H9 (cell line): ENCODE measurements around the gene GPD1. TPM values are rescaled to one million over a fixed set of nuclear protein-coding genes. Genes with fewer than 3 reads are reported as not detected.

Source experiments
- DNase-seq: peaks from one replicate; pipeline ENCODE4 v3.0.0-alpha.2; 2017
- H2AFZ ChIP-seq: one replicate; pipeline ENCODE4 v1.6.1; 2013; ENCODE audit warnings: mild to moderate bottlenecking, low read length, control low read depth, moderate library complexity
- H2AK5ac ChIP-seq: 2 replicates; pipeline ENCODE4 v1.6.1; 2013; ENCODE audit warnings: low read length, control low read depth, mixed read lengths; ENCODE audit not compliant: insufficient read length
- H2BK120ac ChIP-seq: one replicate; pipeline ENCODE4 v1.6.1; 2013; ENCODE audit warnings: low read depth, mild to moderate bottlenecking, low read length, control low read depth, inconsistent platforms; ENCODE audit not compliant: poor library complexity, severe bottlenecking
- H2BK12ac ChIP-seq: 2 replicates; pipeline ENCODE4 v1.6.1; 2013; ENCODE audit warnings: low read length, control low read depth, mixed read lengths, low read depth; ENCODE audit not compliant: insufficient read length
- H2BK15ac ChIP-seq: 2 replicates; pipeline ENCODE4 v1.6.1; 2013; ENCODE audit warnings: low read depth, low read length, control low read depth
- H2BK20ac ChIP-seq: one replicate; pipeline ENCODE4 v1.6.1; 2013; ENCODE audit warnings: low read depth, mild to moderate bottlenecking, low read length, control low read depth, inconsistent platforms; ENCODE audit not compliant: poor library complexity, severe bottlenecking
- H2BK5ac ChIP-seq: 2 replicates; pipeline ENCODE4 v1.6.1; 2013; ENCODE audit warnings: low read length, control low read depth, mixed read lengths; ENCODE audit not compliant: insufficient read length
- H3K14ac ChIP-seq: 2 replicates; pipeline ENCODE4 v1.6.1; 2013; ENCODE audit warnings: low read length, control low read depth; ENCODE audit not compliant: insufficient read depth
- H3K18ac ChIP-seq: 2 replicates; pipeline ENCODE4 v1.6.1; 2013; ENCODE audit warnings: low read depth, mild to moderate bottlenecking, mixed read lengths, low read length, control low read depth; ENCODE audit not compliant: insufficient read length
- H3K23ac ChIP-seq: 2 replicates; pipeline ENCODE4 v1.6.1; 2013; ENCODE audit warnings: low read length, control low read depth, mixed read lengths, low read depth; ENCODE audit not compliant: insufficient read length
- H3K23me2 ChIP-seq: 2 replicates; pipeline ENCODE4 v1.6.1; 2013; ENCODE audit warnings: low read depth, mild to moderate bottlenecking, mixed read lengths, low read length, control low read depth; ENCODE audit not compliant: insufficient read length, poor library complexity, severe bottlenecking
- H3K27ac ChIP-seq: 2 replicates; pipeline ENCODE4 v1.5.1; 2013; ENCODE audit warnings: low read length, control low read depth, mixed read lengths, low read depth; ENCODE audit not compliant: insufficient read length
- H3K27me3 ChIP-seq: 2 replicates; pipeline ENCODE4 v1.6.1; 2013; ENCODE audit warnings: low read length, control low read depth, inconsistent platforms; ENCODE audit not compliant: insufficient read depth
- H3K4ac ChIP-seq: 2 replicates; pipeline ENCODE4 v1.6.1; 2013; ENCODE audit warnings: low read depth, mild to moderate bottlenecking, control low read depth, inconsistent platforms, low read length, moderate library complexity
- H3K4me1 ChIP-seq: 2 replicates; pipeline ENCODE4 v1.6.1; 2013; ENCODE audit warnings: low read length, control low read depth, inconsistent platforms; ENCODE audit not compliant: insufficient read depth
- H3K4me2 ChIP-seq: 2 replicates; pipeline ENCODE4 v1.6.1; 2013; ENCODE audit warnings: low read length, control low read depth, mixed read lengths; ENCODE audit not compliant: insufficient read length, insufficient read depth
- H3K56ac ChIP-seq: 2 replicates; pipeline ENCODE4 v1.6.1; 2013; ENCODE audit warnings: low read depth, mild to moderate bottlenecking, mixed read lengths, low read length, control low read depth; ENCODE audit not compliant: insufficient read length
- H3K79me1 ChIP-seq: 2 replicates; pipeline ENCODE4 v1.6.1; 2013; ENCODE audit warnings: low read depth, mild to moderate bottlenecking, moderate library complexity, low read length, control low read depth, inconsistent platforms; ENCODE audit not compliant: insufficient read depth, poor library complexity, severe bottlenecking
- H3K79me2 ChIP-seq: 2 replicates; pipeline ENCODE4 v1.6.1; 2013; ENCODE audit warnings: low read length, control low read depth, inconsistent platforms; ENCODE audit not compliant: insufficient read depth
- H3K9ac ChIP-seq: 2 replicates; pipeline ENCODE4 v1.6.1; 2013; ENCODE audit warnings: low read length, control low read depth, mixed read lengths; ENCODE audit not compliant: insufficient read length; ENCODE audit errors: extremely low read depth
- H3K9me3 ChIP-seq: one replicate; pipeline ENCODE4 v1.6.1; 2013; ENCODE audit warnings: low read depth, low read length, inconsistent platforms; ENCODE audit not compliant: control insufficient read depth
- H3T11ph ChIP-seq: one replicate; pipeline ENCODE4 v1.6.1; 2013; ENCODE audit warnings: mild to moderate bottlenecking, low read length, control low read depth, inconsistent platforms
- H4K20me1 ChIP-seq: one replicate; pipeline ENCODE4 v1.6.1; 2013; ENCODE audit not compliant: control insufficient read depth, insufficient read length, insufficient read depth
- H4K5ac ChIP-seq: 2 replicates; pipeline ENCODE4 v1.6.1; 2013; ENCODE audit warnings: low read depth, mild to moderate bottlenecking, mixed read lengths, low read length, control low read depth; ENCODE audit not compliant: insufficient read length
- H4K8ac ChIP-seq: replicated peaks from 2 replicates; pipeline ENCODE4 v1.6.1; 2013; ENCODE audit warnings: low read length, control low read depth, mixed read lengths, low read depth; ENCODE audit not compliant: insufficient read length
- H4K91ac ChIP-seq: 2 replicates; pipeline ENCODE4 v1.6.1; 2013; ENCODE audit warnings: low read depth, mild to moderate bottlenecking, moderate library complexity, mixed read lengths, low read length, control low read depth; ENCODE audit not compliant: insufficient read length
- H3K27ac Mint-ChIP-seq, 3 experiments: 2 replicates in 2 of 3; 3 replicates in 1 of 3; pipeline ENCODE4 v1.8.0; 2020 to 2021; ENCODE audit warnings: mixed read lengths in 3 of 3, mild to moderate bottlenecking in 1 of 3, moderate library complexity in 1 of 3
- H3K27me3 Mint-ChIP-seq: 2 replicates; pipeline ENCODE4 v1.8.0; 2021; ENCODE audit warnings: low read depth, mild to moderate bottlenecking, moderate library complexity, mixed read lengths
- H3K36me3 Mint-ChIP-seq, 3 experiments: 2 replicates in 2 of 3; 3 replicates in 1 of 3; pipeline ENCODE4 v1.8.0; 2020 to 2021; ENCODE audit warnings: low read depth in 3 of 3, mixed read lengths in 3 of 3; ENCODE audit not compliant: insufficient read depth in 1 of 3
- H3K4me1 Mint-ChIP-seq, 2 experiments: 2 replicates each; pipeline ENCODE4 v1.8.0; 2020; ENCODE audit warnings: mixed read lengths in 2 of 2
- H3K4me3 Mint-ChIP-seq, 2 experiments: 2 replicates in 1 of 2; 3 replicates in 1 of 2; pipeline ENCODE4 v1.8.0; 2020 to 2021; ENCODE audit warnings: mild to moderate bottlenecking in 2 of 2, mixed read lengths in 2 of 2, moderate library complexity in 1 of 2
- H3K9me3 Mint-ChIP-seq, 2 experiments: 2 replicates in 1 of 2; 3 replicates in 1 of 2; pipeline ENCODE4 v1.8.0; 2020; ENCODE audit warnings: mild to moderate bottlenecking in 2 of 2, mixed read lengths in 2 of 2, moderate library complexity in 1 of 2
- WGBS: extraction: QIAGEN DNeasy Blood & Tissue Kit; methylation state at CpG from one replicate; pipeline ENCODE4 v1.1.7; 2013; ENCODE audit warnings: missing lambda C conversion rate, low lambda C conversion rate, mixed read lengths; ENCODE audit not compliant: insufficient read length; ENCODE audit errors: extremely low coverage; 5-methylcytosine and 5-hydroxymethylcytosine counted together
- total RNA-seq: library from RNA; stranded (reverse); gene quantifications from 2 replicates; pipeline ENCODE4 v1.2.1, GENCODE V29; 2021
- TF ChIP-seq, protein P1 (sequence below): fragments of 200-600 bp; sonication (generic); conservative IDR thresholded peaks from 3 replicates; pipeline ENCODE4 v1.8.0; 2021; ENCODE audit warnings: antibody characterized with exemption, mild to moderate bottlenecking

The GPD1 gene
- total RNA-seq, 1 experiment from 2014 or later = 0.70 TPM

DNA sequence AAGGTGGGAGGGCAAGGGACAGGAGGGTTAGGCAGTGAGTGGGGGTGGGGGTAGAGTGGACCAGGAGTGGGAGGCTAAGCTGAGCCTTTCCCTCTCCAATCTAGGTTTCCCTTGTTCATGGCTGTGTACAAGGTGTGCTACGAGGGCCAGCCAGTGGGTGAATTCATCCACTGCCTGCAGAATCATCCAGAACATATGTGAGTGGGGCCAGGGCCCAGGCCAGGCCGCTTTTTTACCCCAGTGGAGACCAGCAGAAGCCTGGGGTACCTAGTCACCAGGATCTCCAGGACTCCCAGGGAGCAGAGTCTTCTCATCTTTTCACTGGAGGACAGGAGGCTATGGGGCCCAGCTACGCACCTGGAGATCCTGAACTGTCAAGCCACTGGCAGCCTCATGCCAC is 5.5 kb downstream of the GPD1 start:
- H3K18ac ChIP-seq = no peak overlapping the region
- H3K23ac ChIP-seq = no peak overlapping the region
- no peak overlapping the region for H3K27ac Mint-ChIP-seq
- H3K79me1 ChIP-seq = no peaks in the 10 kb centered on the region
- H3K27me3 ChIP-seq = no peaks in the 10 kb centered on the region
- H2BK20ac ChIP-seq = no peak overlapping the region
- H3K23me2 ChIP-seq = peaks cover 3% of the 10 kb centered on the region
- no peak overlapping the region for H2BK5ac ChIP-seq
- H3K27me3 Mint-ChIP-seq = peaks cover 2% of the 10 kb centered on the region
- no peaks in the 10 kb centered on the region for H3K9me3 Mint-ChIP-seq
- no peak overlapping the region for H2BK12ac ChIP-seq
- TF ChIP-seq, protein P1, sequence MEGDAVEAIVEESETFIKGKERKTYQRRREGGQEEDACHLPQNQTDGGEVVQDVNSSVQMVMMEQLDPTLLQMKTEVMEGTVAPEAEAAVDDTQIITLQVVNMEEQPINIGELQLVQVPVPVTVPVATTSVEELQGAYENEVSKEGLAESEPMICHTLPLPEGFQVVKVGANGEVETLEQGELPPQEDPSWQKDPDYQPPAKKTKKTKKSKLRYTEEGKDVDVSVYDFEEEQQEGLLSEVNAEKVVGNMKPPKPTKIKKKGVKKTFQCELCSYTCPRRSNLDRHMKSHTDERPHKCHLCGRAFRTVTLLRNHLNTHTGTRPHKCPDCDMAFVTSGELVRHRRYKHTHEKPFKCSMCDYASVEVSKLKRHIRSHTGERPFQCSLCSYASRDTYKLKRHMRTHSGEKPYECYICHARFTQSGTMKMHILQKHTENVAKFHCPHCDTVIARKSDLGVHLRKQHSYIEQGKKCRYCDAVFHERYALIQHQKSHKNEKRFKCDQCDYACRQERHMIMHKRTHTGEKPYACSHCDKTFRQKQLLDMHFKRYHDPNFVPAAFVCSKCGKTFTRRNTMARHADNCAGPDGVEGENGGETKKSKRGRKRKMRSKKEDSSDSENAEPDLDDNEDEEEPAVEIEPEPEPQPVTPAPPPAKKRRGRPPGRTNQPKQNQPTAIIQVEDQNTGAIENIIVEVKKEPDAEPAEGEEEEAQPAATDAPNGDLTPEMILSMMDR = no peak
- H2AFZ ChIP-seq = no peak overlapping the region
- no peak overlapping the region for H3K14ac ChIP-seq
- H3K4me2 ChIP-seq = no peak overlapping the region
- H3K79me2 ChIP-seq = no peaks in the 10 kb centered on the region
- no peak overlapping the region for H3K4ac ChIP-seq
- H2AK5ac ChIP-seq = no peak overlapping the region
- no peaks in the 10 kb centered on the region; a peak in 1 of 7 replicates for H3K36me3 Mint-ChIP-seq
- no peak overlapping the region for H4K91ac ChIP-seq
- peaks cover 17 to 30% of the 10 kb centered on the region in 2 experiments for H3K4me1 Mint-ChIP-seq
- WGBS = no CpG with 5 or more reads among the region's 3 CpGs
- no peak overlapping the region for H4K8ac ChIP-seq
- H3T11ph ChIP-seq = no peak overlapping the region
- no peak overlapping the region for H3K4me3 Mint-ChIP-seq
- no peak overlapping the region for H3K56ac ChIP-seq
- no peak overlapping the region for H2BK120ac ChIP-seq
- peaks cover 10% of the 10 kb centered on the region; the same call in 1 of the 2 replicates for H3K4me1 ChIP-seq
- H3K9me3 ChIP-seq = no peaks in the 10 kb centered on the region
- no peak overlapping the region for H2BK15ac ChIP-seq
- no peak for DNase-seq
- H3K9ac ChIP-seq = no peak overlapping the region
- H4K20me1 ChIP-seq = no peaks in the 10 kb centered on the region
- H4K5ac ChIP-seq = no peak overlapping the region
- H3K27ac ChIP-seq = no peak overlapping the region
